Panc1 (cell line): ENCODE results near the gene ZNF428. TPM values are rescaled to one million over a fixed set of nuclear protein-coding genes. Genes with fewer than 3 reads are reported as not detected.

Experiments
- ATAC-seq: fragments of 200-7000 bp; cut with Tn5 transposase; 2 replicates; pipeline ENCODE4 v1.9.1; 2020; ENCODE audit warnings: mild to moderate bottlenecking, moderate library complexity
- BruUV-seq: library from RNA; stranded (reverse); fragments of 400-500 nt; replicated peaks from 2 replicates; lab custom pipeline; 2021; lab: Mats Ljungman, UMichigan
- CTCF ChIA-PET: fragments of 300-600 bp; sonication (Branson Sonifier 250); formaldehyde crosslinking; loops from one replicate; lab custom pipeline; 2022; ENCODE audit warnings: antibody characterized with exemption; lab: Charles Lee
- POLR2A ChIA-PET: fragments of 300-600 bp; sonication (Branson Sonifier 250); formaldehyde crosslinking; loops from one replicate; lab custom pipeline; 2022; ENCODE audit warnings: antibody characterized with exemption; lab: Charles Lee
- DNase-seq: peaks from one replicate; pipeline ENCODE4 v3.0.0-alpha.2; 2010; ENCODE audit warnings: low read depth, low spot score
- H3K27ac ChIP-seq: 2 replicates; pipeline ENCODE4 v1.5.1; 2011; ENCODE audit warnings: mild to moderate bottlenecking, low read length, inconsistent platforms
- H3K27me3 ChIP-seq: fragments of 200-500 bp; sonication (Bioruptor generic); 2 replicates; pipeline ENCODE4 v1.6.0; 2014; ENCODE audit warnings: low read length, inconsistent platforms; ENCODE audit not compliant: control insufficient read depth, insufficient read depth
- H3K36me3 ChIP-seq: fragments of 200-500 bp; sonication (Bioruptor generic); 2 replicates; pipeline ENCODE4 v1.5.1; 2014; ENCODE audit warnings: inconsistent platforms, mild to moderate bottlenecking, low read length, moderate library complexity; ENCODE audit not compliant: control insufficient read depth, insufficient read depth
- H3K4me1 ChIP-seq: 2 replicates; pipeline ENCODE4 v1.5.1; 2011; ENCODE audit warnings: inconsistent platforms, mild to moderate bottlenecking, low read length, moderate library complexity; ENCODE audit not compliant: control insufficient read depth, insufficient read depth
- H3K4me3 ChIP-seq, 2 experiments: 2 replicates each; pipeline ENCODE4 v1.5.1; 2011 to 2012; ENCODE audit warnings: low read depth in 2 of 2, low read length in 2 of 2, mild to moderate bottlenecking in 2 of 2, inconsistent platforms in 1 of 2, moderate library complexity in 1 of 2
- H3K9me3 ChIP-seq: fragments of 200-500 bp; sonication (Bioruptor generic); 2 replicates; pipeline ENCODE4 v1.5.1; 2014; ENCODE audit warnings: low read depth, mild to moderate bottlenecking, inconsistent platforms, low read length, moderate library complexity; ENCODE audit not compliant: control insufficient read depth, insufficient read depth
- CTCF ChIP-seq: fragments of 450-650 bp; IDR thresholded peaks from 2 replicates; pipeline ENCODE4 v1.5.1; 2017; ENCODE audit warnings: mild to moderate bottlenecking
- POLR2AphosphoS5 ChIP-seq: IDR thresholded peaks from 2 replicates; pipeline ENCODE4 v1.6.1; 2012; ENCODE audit warnings: mild to moderate bottlenecking, low read depth, low read length, moderate library complexity
- REST ChIP-seq, 2 experiments: IDR thresholded peaks; 2 replicates each; pipeline ENCODE4 v1.6.1; 2011 to 2012; ENCODE audit warnings: low read depth in 2 of 2, control low read depth in 1 of 2, low read length in 1 of 2, mild to moderate bottlenecking in 1 of 2, moderate library complexity in 1 of 2; ENCODE audit not compliant: insufficient read depth in 1 of 2
- SIN3A ChIP-seq: IDR thresholded peaks from 2 replicates; pipeline ENCODE4 v1.6.1; 2012; ENCODE audit warnings: low read depth, mild to moderate bottlenecking, low read length, moderate library complexity, borderline replicate concordance; ENCODE audit not compliant: insufficient read depth
- TCF7L2 ChIP-seq: IDR thresholded peaks from 2 replicates; pipeline ENCODE4 v1.6.1; 2011; ENCODE audit warnings: mild to moderate bottlenecking, low read depth, low read length, inconsistent platforms
- in situ Hi-C: cut with HindIII; loops from 2 replicates; pipeline ENCODE4 v1.10.0; 2016; ENCODE audit warnings: low sequenced_read_pairs, low pct_unique_long_range_greater_than_20kb
- intact Hi-C: fragments of 100-400 bp; cut with micrococcal nuclease; formaldehyde crosslinking; loops from one replicate; pipeline ENCODE4 v1.10.0; 2022; ENCODE audit not compliant: unreplicated experiment
- total RNA-seq: library from RNA; stranded (reverse); gene quantifications from one replicate; pipeline ENCODE4 v1.2.1, GENCODE V29; 2021; ENCODE audit not compliant: unreplicated experiment

Gene ZNF428
- total RNA-seq, 1 experiment from 2014 or later: 45.6 TPM

GRCh38 chr19:43611788-43612187 is 7.6 kb downstream of the ZNF428 start, which contains the start of gene SRRM5:
SRRM5 (plus strand) TSS chr19:43612088; CDS start chr19:43612122, 34 bp downstream.
- Histone ChIP-seq H3K9me3 (no peaks in the 10 kb centered on the region), H3K27me3 (no peaks in the 10 kb centered on the region), H3K27ac (no peak within 1 kb of the TSS), H3K36me3 (no peaks in the 10 kb centered on the region), H3K4me1 (no peaks in the 10 kb centered on the region), H3K4me3 (no peak within 1 kb of the TSS)
- POLR2A ChIA-PET: no interaction called here
- no peak for TF ChIP-seq CTCF
- TF ChIP-seq SIN3A: no peak
- TF ChIP-seq REST (IDR thresholded peaks at IDR 0.05; ENCODE audit: insufficient read depth in 1 of 2, low read depth in 2 of 2, low read length in 1 of 2): no peak
- TF ChIP-seq TCF7L2: no peak
- no peak for TF ChIP-seq POLR2AphosphoS5
- in situ Hi-C loops: no loop called here
- DNase-seq (no peak), ATAC-seq (no peak)
- intact Hi-C loops: no loop called here
- BruUV-seq: no TSS peak
- CTCF ChIA-PET: no interaction called here

- Histone ChIP-seq H3K36me3 (no peaks in the 10 kb centered on the region), H3K4me1 (no peaks in the 10 kb centered on the region), H3K27me3 (no peaks in the 10 kb centered on the region), H3K27ac (no peak overlapping the region), H3K9me3 (no peaks in the 10 kb centered on the region), H3K4me3 (no peak overlapping the region)
- intact Hi-C loops (no loop called here), in situ Hi-C loops (no loop called here)
- ChIA-PET CTCF (no interaction called here), POLR2A (no interaction called here)
- ATAC-seq (no peak), DNase-seq (no peak)
- TF ChIP-seq REST (IDR thresholded peaks at IDR 0.05; ENCODE audit: insufficient read depth in 1 of 2, low read depth in 2 of 2, low read length in 1 of 2) (no peak), POLR2AphosphoS5 (no peak), SIN3A (no peak), TCF7L2 (no peak), CTCF (no peak)
- BruUV-seq: no TSS peak
These were observed 8.9 kb downstream of the ZNF428 start for GRCh38 chr19:43610493-43610892.
